Measurements from ENCODE around the gene EMC9. TPM values are rescaled to one million over a fixed set of nuclear protein-coding genes. Genes with fewer than 3 reads are reported as not detected.

Gene EMC9
- total RNA-seq, 1 experiment from 2014 or later: 23.0 TPM

DNA sequence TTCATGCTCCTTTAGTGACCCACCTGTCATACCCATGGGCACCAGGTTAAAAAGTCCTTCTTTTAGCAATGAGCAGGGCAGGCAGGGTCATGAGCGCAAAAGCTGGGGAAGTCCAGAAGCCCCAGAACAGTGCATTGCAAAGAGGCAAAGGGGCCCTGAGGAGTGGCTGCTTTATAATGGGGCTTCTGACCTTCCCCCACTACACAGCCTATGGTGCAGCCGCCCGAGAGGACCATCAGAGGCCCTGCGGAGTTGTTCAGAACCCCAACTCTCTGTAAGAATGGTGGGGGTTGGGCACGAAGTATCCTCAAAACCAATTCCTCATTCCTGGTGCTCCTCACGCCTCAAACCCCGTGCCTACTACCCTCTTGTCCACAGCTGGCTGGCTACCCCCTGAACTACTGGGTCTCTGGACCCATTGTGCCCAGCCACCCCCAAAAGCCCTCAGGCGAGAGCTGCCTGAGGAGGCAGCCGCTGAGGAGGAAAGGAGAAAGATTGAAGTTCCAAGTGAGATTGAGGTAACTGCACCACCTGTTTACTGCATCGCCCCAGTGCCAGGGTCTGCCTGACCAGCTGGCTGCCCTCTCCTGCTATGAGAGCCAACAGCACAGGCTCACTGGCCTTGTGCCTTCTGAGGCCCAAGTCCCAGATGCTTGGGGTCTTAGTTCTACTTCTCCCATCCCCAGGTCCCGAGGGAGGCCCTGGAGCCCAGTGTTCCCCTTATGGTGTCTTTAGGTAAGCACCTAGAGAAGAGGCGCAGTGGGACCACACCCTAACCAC, 37.2 kb upstream of the EMC9 start:
- in situ Hi-C loops (cut with HindIII; ENCODE audit: low pct_unique_long_range_greater_than_20kb, low sequenced_read_pairs): no loop called here
- no peak for DNase-seq (ENCODE audit: low read depth)

DNA sequence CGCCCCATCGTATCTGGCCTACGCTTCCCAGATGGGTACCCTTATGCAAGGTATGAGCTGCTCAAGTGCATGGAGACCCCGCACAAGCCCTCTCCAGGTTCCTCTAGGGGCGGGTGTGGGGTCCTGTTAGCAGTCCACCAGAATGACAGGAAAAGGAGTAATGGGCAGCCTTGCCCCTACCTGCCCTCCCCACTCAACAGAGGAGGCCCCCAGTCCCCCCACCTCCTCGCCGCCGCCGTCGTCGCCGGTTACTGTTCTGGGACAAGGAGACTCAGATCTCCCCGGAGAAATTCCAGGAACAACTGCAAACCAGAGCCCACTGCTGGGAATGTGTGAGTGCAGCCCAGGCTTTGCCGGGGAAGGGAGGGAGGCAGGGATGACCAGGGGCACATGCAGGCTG, 36.5 kb upstream of the EMC9 start:
- in situ Hi-C loops (cut with HindIII; ENCODE audit: low pct_unique_long_range_greater_than_20kb, low sequenced_read_pairs): no loop called here

DNA sequence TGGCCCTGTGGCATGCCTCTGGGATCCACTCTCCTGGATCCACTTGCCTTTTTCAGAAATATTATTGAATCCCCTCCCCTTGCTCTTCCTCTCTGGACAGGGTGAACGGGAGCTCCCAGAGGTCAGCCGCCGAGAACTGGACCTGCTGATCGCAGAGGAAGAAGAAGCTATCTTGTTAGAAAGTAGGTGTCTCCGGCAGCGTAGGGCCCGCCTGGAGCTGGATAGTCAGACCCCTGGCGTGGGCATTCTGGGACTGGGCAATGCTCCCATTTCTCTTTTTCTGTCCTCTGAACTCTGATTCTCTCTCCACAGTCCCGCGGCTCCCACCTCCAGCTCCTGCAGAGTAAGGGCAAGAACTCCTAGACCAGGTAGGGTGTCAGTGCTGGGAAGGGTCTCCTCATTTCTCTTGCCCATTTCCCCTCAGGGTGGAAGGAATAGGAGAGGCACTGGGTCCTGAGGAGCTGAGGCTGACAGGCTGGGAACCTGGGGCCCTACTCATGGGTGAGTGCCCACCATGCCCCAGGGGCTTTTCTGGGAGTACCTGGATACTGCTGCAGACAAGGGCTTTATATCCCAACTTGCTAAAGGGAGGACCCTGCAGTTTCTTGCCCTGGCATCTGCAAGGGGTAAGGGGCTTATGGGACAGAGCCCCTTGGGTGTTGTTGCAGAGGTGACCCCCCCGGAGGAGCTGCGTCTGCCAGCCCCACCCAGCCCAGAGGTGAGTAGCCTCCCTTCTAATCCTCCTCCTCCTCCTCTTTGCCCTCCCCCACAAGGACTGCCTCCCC, 35.8 kb upstream of the EMC9 start:
- in situ Hi-C loops (cut with HindIII; ENCODE audit: low pct_unique_long_range_greater_than_20kb, low sequenced_read_pairs): no loop called here
- DNase-seq (ENCODE audit: low read depth): no peak

More for the DNA sequence above, 36.5 kb upstream of the EMC9 start:
- no peak for DNase-seq (ENCODE audit: low read depth)

DNA sequence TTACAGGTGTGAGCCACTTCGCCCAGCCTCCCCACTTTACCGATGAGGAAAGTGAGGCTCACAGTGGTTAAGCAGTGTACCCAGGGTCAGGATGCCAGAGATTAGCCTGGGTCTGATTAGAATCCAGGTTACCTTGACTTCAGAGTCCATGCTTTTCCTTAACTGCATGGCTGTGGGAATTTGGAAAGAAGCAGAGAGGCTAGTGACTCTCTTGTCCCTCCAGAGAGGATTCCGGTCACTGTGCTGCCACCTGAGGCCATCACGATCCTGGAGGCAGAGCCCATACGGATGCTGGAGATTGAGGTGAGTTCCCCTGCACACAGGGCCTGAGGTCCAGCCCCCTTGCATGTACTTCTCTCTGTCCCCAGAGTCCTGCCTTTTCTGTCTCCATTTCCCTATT, 35.2 kb upstream of the EMC9 start:
- no peak for DNase-seq (ENCODE audit: low read depth)
- in situ Hi-C loops (cut with HindIII; ENCODE audit: low pct_unique_long_range_greater_than_20kb, low sequenced_read_pairs): no loop called here

DNA sequence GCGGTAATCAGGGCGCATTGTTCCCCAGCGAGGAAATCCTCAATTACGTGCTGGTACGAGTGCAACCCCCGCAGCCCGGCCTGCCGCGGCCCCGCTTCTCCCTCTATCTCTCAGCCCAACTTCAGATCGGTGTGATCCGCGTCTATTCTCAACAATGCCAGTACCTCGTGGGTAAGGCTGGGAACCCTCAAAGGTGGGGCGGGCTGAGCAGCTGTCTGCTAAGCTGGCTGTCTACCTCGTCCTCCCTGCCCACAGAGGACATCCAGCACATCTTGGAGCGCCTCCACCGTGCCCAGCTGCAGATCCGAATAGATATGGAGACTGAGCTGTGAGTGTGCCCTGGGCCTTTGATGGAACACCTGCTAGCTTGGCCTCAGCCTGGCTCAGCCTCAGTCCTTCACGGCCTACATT, 31.5 kb upstream of the EMC9 start:
- in situ Hi-C loops (cut with HindIII; ENCODE audit: low pct_unique_long_range_greater_than_20kb, low sequenced_read_pairs): no loop called here
- no peak for DNase-seq (ENCODE audit: low read depth)

DNA sequence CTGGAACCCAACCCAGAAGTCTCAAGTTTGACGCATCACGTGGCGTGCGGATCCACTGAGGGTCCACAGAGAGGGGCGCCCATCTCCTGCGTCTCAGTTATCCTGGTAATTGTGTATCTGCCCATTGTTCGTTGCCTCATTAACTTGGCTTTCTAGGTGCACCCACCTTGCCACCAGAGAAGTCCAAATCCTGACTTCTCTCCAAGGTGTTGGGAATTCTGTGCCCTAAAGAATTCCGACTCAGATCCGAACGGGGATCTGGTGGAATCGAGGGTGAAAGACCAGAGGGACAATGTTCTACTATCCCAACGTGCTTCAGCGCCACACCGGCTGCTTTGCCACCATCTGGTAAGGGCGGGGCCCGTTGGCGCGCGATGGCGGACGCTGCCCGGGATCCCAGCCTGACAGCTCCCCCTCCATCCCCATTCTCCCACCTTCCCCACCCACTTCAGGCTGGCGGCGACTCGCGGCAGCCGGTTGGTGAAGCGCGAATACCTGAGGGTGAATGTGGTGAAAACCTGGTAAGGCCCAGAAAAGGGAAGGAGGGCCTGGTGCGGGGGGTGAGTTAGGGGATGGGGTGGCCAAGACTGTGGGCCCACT, 31.0 kb upstream of the EMC9 start:
- DNase-seq (ENCODE audit: low read depth): no peak
- in situ Hi-C loops (cut with HindIII; ENCODE audit: low pct_unique_long_range_greater_than_20kb, low sequenced_read_pairs): no loop called here

DNA sequence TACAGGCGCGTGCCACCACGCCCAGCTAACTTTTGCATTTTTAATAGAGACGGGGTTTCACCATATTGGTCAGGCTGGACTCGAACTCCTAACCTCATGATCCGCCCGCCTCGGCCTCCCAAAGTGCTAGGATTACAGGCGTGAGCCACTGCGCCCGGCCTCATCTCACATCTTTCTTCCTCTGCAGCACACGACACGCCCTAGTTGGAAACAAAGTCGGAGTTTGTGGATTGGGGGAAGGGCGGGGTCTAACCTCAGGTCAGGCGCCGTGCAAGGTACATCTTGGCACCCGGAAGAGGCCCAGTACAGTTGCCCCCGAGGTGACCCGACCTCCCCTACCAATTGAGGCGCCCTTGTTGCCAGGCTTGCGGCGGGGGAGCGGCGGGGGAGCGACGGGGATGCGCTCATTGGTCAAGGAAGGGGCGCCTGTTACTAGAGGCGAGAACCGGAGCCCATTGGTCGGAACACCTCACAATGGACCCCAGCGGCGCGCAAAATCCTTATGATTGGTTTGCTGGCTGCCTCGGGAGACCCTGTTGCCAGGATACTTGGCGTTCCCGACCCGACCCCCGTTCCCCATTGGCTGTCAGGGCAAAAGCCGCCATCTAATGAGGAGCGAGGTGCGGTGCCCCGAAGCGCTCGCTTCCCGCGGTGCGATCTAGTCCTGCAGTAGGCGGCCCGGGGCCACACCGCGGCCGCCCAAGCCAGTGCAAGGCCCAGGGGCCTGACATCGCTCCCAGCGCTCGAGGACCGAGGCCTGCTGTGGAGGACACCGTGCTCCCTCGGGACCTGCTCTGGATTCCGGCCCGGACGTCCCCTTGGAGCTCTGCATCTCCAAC, 30.2 kb upstream of the EMC9 start, which contains the start of gene REC8:
Gene REC8 (plus strand): TSS at position 659 of the 839 bp plus-strand sequence. CDS start 473 bp downstream, outside the sequence.
- in situ Hi-C loops (cut with HindIII; ENCODE audit: low pct_unique_long_range_greater_than_20kb, low sequenced_read_pairs): no loop called here

DNA sequence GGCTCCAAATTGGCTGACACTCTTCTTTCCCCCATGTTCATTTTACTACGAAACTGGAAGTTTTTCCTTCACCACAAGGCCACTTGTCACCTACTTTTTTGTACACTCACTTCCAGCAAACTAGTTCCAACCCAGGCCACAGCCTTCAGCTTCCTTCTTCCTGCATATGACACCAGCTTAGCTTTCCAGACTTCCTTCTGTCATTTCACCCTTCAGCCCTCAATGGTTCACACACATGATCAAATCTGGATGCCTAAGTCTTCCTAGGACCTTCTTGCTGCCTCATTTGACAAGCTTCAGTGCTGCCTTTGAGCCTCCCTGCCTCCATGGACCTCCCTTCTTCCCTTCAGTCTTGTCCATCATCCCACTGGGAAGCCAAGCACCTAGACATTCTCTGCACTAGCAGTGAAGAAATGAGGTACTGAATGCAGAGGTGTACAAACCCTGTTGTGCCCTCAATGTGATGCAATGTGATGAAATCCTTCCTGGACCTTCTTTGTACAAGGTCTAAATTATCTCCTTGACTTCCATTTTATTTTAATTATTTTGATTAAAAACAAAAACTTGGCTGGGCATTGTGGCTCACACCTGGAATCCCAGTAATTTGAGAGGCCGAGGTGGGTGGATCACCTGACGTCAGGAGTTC, 26.2 kb upstream of the EMC9 start:
- in situ Hi-C loops (cut with HindIII; ENCODE audit: low pct_unique_long_range_greater_than_20kb, low sequenced_read_pairs): no loop called here
- DNase-seq (ENCODE audit: low read depth): no peak

More for the DNA sequence above, 30.2 kb upstream of the EMC9 start, which contains the start of gene REC8:
- no peak for DNase-seq (ENCODE audit: low read depth)

DNA sequence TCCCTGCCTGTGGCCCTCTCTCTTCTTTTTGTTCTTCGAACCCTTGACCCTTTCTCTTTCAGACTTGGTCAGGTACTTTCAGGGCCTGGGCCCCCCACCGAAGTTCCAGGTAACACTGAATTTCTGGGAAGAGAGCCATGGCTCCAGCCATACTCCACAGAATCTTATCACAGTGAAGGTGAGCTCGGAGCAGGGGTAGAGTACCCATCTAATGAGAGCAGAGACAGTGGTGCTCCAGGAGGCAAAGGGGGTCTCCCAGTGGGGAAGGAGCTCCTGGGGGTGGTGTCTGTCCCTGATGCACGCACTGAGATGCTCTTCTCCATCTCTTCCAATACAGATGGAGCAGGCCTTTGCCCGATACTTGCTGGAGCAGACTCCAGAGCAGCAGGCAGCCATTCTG, 24.4 kb upstream of the EMC9 start:
- no peak for DNase-seq (ENCODE audit: low read depth)
- in situ Hi-C loops (cut with HindIII; ENCODE audit: low pct_unique_long_range_greater_than_20kb, low sequenced_read_pairs): no loop called here

DNA sequence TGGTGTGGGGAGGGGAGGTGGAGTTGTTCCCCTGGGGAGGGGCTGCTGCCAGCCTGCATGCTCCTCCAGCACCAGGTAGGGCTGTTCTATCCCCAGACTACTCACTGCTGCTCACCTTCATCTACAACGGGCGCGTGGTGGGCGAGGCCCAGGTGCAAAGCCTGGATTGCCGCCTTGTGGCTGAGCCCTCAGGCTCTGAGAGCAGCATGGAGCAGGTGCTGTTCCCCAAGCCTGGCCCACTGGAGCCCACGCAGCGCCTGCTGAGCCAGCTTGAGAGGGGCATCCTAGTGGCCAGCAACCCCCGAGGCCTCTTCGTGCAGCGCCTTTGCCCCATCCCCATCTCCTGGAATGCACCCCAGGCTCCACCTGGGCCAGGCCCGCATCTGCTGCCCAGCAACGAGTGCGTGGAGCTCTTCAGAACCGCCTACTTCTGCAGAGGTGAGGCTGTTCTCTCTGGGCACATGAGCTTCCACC, 23.2 kb upstream of the EMC9 start:
- in situ Hi-C loops (cut with HindIII; ENCODE audit: low pct_unique_long_range_greater_than_20kb, low sequenced_read_pairs): no loop called here
- DNase-seq (ENCODE audit: low read depth): no peak

DNA sequence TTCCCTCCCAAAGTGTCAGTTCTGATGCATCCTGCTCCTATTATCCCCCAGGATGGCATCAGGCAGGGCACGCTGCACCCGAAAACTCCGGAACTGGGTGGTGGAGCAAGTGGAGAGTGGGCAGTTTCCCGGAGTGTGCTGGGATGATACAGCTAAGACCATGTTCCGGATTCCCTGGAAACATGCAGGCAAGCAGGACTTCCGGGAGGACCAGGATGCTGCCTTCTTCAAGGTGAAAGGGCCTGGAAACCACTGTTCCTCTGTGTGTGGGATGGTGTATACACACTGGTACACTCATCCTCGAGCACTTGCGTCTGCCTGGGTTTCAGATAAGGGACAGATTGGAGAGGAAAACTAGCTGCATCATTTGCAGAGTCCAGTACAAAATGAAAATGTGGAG, 20.7 kb upstream of the EMC9 start:
- in situ Hi-C loops (cut with HindIII; ENCODE audit: low pct_unique_long_range_greater_than_20kb, low sequenced_read_pairs): no loop called here

DNA sequence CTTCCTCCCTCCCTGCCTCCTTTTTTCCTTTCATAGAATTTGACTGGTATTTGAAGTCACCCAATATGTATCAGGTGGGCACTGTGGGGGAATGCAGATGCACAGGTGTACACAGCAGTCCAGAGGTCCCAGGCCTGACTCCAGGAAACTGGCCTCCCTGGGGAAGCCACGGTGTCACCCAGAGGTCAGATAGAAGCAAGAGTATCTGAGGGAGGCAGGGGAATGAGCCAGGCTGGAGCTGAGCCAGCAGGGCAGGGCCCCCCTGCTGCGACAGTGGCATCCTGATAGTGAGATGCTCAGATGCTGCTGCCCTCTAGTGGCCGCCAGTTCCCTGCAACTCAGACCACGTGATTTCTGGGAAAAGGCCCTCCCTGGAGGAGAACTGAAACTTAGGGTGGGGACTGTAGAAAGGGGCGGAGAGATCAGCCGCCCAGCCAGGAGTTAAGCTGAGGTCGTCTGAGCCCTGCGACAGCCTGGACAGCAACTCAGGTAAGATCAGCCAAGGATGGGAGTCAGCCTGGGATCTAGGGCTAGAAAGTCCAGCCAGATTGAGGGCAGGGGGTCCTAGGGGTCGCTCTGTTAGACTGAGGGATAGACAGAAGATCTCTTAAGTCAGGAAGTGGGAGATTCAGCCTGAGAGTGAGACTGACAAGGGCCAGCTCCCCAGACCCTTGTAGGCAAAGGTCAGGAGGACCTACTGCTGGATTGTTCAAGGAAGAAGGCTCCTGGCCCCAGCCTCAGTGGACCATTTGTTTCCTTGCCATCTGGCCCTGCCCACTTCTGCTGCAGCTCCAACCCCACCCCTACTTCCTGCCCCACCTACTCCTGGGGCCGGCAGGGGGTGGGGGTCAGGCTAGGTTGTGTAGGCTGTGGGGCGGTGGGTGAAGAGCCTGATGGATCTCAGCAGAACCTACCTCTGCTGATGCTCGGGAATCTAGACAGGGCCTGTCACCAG, 19.7 kb upstream of the EMC9 start, which contains the start of gene IRF9:
Gene IRF9 (plus strand): TSS at position 416 of the 955 bp plus-strand sequence. CDS start 880 bp downstream, outside the sequence.
- DNase-seq (ENCODE audit: low read depth): peak; percentile 95
- in situ Hi-C loops (cut with HindIII; ENCODE audit: low pct_unique_long_range_greater_than_20kb, low sequenced_read_pairs): no loop called here

More for the DNA sequence above, 20.7 kb upstream of the EMC9 start:
- no peak for DNase-seq (ENCODE audit: low read depth)

DNA sequence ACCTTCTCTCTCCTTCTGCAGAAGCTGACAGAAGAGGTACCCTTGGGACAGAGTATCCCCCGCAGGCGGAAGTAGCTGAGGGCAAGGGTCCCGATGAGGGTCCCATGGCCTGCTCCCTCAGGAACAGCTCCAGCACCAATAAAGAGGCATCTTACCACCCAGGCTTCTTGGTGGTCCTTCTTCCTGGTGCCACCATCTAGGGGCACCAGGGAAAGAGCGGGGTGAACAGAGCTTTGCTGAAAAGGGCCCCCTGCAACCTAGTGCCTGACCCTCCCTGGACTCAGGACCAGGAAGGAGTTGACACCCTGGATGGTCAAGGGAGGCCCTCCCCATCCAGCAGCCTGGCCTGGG, 19.1 kb upstream of the EMC9 start:
- in situ Hi-C loops (cut with HindIII; ENCODE audit: low pct_unique_long_range_greater_than_20kb, low sequenced_read_pairs): no loop called here
- no peak for DNase-seq (ENCODE audit: low read depth)

DNA sequence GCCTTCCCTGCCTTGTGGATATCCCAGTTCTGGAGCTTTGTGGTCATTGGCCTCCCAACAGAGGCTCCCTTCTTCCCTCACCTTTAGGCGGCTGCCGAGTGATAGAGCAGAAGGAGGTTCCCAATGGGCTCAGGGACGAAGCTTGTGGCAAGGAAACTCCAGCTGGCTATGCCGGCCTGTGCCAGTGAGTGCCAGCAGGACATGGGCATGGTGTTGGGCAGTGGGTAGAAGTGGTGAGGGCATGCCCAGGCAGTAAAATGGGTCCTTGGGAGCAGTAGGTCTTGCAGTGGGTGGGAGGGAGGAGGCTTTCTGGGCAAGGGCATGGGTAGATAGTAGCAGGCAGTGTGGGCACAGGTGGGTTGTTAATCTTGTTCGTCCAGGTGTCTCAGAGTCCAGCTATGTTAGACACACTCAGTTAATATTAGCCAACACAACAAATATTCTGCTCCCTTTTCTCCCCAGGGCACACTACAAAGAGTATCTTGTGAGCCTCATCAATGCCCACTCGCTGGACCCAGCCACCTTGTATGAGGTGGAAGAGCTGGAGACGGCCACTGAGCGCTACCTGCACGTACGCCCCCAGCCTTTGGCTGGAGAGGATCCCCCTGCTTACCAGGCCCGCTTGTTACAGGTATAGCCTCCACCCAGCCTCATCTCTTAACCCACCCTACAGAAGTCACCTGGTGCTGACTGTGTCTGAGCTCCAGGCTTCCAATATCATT, 18.5 kb upstream of the EMC9 start:
- DNase-seq (ENCODE audit: low read depth): no peak
- in situ Hi-C loops (cut with HindIII; ENCODE audit: low pct_unique_long_range_greater_than_20kb, low sequenced_read_pairs): no loop called here

DNA sequence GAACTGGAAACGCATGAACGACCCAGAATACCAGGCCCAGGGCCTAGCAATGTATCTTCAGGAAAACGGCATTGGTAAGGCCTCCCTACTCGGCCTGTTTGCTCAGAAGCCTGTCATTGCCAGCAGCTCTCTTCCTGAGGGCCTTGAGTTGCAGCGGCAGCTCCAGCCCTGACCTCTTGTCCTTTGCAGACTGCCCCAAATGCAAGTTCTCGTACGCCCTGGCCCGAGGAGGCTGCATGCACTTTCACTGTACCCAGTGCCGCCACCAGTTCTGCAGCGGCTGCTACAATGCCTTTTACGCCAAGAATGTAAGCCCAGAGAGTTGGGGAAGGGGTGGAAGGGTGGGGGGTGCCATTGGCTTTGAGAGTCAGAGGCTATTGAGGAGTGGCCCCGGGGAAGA, 15.9 kb upstream of the EMC9 start:
- no peak for DNase-seq (ENCODE audit: low read depth)
- in situ Hi-C loops (cut with HindIII; ENCODE audit: low pct_unique_long_range_greater_than_20kb, low sequenced_read_pairs): no loop called here

DNA sequence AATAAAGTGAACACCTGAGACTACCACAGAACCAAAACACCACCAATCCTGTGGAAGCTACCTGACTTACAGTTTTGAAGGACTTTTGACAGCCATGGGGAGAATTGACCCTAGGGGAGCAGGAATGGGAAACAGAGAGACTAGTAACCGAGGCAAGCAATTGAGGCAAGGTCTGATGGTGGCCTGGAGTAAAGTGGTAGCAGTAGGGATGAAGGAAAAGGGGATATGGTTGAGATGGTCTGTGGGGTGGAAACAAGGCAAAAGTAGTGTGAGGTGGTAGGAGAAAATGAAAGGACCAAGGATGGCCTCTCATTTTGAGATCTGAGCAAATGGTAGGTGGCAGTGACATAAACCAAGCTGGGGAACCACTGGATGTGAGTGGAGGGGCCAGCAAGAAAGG, 15.4 kb upstream of the EMC9 start:
- DNase-seq (ENCODE audit: low read depth): no peak
- in situ Hi-C loops (cut with HindIII; ENCODE audit: low pct_unique_long_range_greater_than_20kb, low sequenced_read_pairs): no loop called here

Data from Caki2 (cell line).